Hepatocyte (in vitro differentiated cells): Measurements from ENCODE around the gene BBS9.

Experiments used
- EZH2phosphoT487 ChIP-seq: fragments of 200-600 bp; sonication (generic); IDR thresholded peaks from one replicate; pipeline ENCODE4 v1.6.1; 2018; ENCODE audit warnings: antibody characterized with exemption, mild to moderate bottlenecking, low read depth, moderate library complexity; ENCODE audit not compliant: unreplicated experiment, severe bottlenecking
- TF ChIP-seq, protein P1 (sequence below): fragments of 200-600 bp; sonication (generic); IDR thresholded peaks from 2 replicates; pipeline ENCODE4 v1.5.1; 2016; ENCODE audit warnings: antibody characterized with exemption, mild to moderate bottlenecking; ENCODE audit not compliant: poor library complexity

DNA sequence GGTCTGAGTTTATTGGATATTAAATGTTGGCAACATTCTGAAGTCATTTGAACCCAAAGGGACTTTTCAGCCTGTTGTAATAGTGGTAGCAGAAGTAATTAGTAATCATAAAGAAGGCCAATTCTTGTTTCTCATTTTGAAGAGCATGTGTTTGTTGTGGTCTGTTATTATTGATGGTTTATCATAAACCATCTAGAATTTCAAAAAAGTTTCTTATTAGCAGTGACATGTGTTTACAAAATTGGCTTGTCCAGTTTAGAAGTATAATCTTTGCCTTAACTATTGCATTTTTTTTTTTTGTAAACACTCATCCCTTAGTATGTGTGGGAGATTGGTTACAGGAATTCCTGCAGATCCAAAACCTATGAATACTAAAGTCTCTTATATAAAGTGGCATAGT, 177.8 kb downstream of the BBS9 start:
- TF ChIP-seq, protein P1, sequence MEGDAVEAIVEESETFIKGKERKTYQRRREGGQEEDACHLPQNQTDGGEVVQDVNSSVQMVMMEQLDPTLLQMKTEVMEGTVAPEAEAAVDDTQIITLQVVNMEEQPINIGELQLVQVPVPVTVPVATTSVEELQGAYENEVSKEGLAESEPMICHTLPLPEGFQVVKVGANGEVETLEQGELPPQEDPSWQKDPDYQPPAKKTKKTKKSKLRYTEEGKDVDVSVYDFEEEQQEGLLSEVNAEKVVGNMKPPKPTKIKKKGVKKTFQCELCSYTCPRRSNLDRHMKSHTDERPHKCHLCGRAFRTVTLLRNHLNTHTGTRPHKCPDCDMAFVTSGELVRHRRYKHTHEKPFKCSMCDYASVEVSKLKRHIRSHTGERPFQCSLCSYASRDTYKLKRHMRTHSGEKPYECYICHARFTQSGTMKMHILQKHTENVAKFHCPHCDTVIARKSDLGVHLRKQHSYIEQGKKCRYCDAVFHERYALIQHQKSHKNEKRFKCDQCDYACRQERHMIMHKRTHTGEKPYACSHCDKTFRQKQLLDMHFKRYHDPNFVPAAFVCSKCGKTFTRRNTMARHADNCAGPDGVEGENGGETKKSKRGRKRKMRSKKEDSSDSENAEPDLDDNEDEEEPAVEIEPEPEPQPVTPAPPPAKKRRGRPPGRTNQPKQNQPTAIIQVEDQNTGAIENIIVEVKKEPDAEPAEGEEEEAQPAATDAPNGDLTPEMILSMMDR, result no peak
- no peak for TF ChIP-seq EZH2phosphoT487
